Prostate gland (tissue), 2 donors: ENCODE data around the gene SHISAL2B.

Source experiments
- POLR2A ChIP-seq: fragments of 450-650 bp; IDR thresholded peaks from one replicate; pipeline ENCODE4 v1.6.1; 2016; ENCODE audit warnings: antibody characterized with exemption, mild to moderate bottlenecking
- POLR2AphosphoS5 ChIP-seq: sonication (generic); formaldehyde crosslinking; IDR thresholded peaks from one replicate; pipeline ENCODE4 v1.6.1; 2017; ENCODE audit warnings: antibody characterized with exemption
- TF ChIP-seq, protein P1 (sequence below), 4 experiments: fragments of 200-600 bp in 2 of 4; fragments of 450-650 bp in 2 of 4; sonication (generic) in 2 of 4; IDR thresholded peaks; 1 replicate in 3 of 4; 2 replicates in 1 of 4; pipeline ENCODE4 v1.5.1; 2016 to 2019; ENCODE audit warnings: antibody characterized with exemption in 4 of 4, mild to moderate bottlenecking in 2 of 4, moderate library complexity in 2 of 4

DNA sequence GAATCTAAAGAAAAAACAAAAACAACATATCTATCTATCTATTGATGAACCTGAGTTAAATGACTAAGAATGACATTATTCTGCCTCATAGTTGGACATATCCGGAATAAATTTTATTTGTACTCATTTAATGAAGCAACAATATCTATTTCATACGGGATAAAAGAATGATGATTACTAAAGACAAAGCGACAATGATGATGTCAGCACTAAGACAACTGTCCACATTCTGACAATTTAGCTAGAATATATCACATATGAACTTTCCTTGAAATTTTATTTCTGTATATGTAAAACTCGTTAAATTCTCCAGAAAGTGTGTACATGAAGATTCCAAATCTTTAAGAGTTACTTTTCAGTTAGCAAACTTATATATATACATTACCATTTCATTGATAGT, 23.2 kb upstream of the SHISAL2B start:
- TF ChIP-seq, protein P1, sequence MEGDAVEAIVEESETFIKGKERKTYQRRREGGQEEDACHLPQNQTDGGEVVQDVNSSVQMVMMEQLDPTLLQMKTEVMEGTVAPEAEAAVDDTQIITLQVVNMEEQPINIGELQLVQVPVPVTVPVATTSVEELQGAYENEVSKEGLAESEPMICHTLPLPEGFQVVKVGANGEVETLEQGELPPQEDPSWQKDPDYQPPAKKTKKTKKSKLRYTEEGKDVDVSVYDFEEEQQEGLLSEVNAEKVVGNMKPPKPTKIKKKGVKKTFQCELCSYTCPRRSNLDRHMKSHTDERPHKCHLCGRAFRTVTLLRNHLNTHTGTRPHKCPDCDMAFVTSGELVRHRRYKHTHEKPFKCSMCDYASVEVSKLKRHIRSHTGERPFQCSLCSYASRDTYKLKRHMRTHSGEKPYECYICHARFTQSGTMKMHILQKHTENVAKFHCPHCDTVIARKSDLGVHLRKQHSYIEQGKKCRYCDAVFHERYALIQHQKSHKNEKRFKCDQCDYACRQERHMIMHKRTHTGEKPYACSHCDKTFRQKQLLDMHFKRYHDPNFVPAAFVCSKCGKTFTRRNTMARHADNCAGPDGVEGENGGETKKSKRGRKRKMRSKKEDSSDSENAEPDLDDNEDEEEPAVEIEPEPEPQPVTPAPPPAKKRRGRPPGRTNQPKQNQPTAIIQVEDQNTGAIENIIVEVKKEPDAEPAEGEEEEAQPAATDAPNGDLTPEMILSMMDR (IDR thresholded peaks at IDR 0.05), result no peak
- TF ChIP-seq POLR2A, result no peak
- no peak for TF ChIP-seq POLR2AphosphoS5
